NCI-H510A treated with DMSO at 0.1 percent for 48 hours (cell line): Measurements from ENCODE around the gene DVL2.
"Not testable (repeated sequence)": the region's sequence is repeated elsewhere in the genome, so short reads cannot be mapped to it uniquely, and the experiment has no call there.

Source experiments
- DNase-seq: peaks from one replicate; lab custom pipeline; 2025; lab: John Stamatoyannopoulos, UW

DVL2 gene

DNA sequence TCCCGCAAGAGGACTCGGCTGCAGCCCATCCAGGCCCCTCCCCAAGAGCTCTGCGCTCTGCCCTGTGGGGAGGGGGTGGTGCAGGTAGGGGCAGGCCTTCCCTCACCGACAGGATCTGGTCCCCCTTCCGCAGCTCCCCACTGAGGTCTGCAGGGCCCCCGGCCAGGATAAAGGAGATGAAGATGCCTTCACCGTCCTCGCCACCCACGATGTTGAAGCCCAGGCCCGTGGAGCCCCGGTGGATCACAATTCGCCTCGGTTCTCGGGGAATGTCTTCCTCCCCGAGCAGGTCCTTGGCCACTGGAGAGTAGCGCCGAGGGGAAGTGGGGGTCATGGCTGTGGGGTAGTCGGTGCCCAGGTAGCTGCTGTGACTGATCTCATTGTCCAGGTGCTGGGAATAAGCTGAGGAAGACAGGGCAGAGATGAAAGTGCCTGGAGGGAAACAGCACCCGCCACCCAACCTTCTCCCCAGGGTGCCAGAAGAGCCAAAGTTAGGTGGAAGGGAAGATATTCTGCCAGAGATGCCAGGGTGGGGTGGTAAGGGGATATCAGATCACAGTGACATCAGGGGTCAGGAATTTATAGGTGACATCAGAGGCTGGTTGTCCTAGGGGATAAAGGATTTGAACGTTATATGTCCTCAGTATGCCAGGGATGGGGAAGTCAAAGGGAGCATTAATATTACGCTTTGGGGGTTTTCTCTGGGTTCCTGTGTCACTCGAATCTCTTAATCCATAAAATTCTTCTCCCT, 37.5 kb downstream of the DVL2 start:
- no peak for DNase-seq

- no peak for DNase-seq
Observed at GRCh38 chr17:7195971-7196370, 38.3 kb downstream of the DVL2 start.

- DNase-seq: no peak
Observed at GRCh38 chr17:7192271-7192937, 41.9 kb downstream of the DVL2 start.

DNA sequence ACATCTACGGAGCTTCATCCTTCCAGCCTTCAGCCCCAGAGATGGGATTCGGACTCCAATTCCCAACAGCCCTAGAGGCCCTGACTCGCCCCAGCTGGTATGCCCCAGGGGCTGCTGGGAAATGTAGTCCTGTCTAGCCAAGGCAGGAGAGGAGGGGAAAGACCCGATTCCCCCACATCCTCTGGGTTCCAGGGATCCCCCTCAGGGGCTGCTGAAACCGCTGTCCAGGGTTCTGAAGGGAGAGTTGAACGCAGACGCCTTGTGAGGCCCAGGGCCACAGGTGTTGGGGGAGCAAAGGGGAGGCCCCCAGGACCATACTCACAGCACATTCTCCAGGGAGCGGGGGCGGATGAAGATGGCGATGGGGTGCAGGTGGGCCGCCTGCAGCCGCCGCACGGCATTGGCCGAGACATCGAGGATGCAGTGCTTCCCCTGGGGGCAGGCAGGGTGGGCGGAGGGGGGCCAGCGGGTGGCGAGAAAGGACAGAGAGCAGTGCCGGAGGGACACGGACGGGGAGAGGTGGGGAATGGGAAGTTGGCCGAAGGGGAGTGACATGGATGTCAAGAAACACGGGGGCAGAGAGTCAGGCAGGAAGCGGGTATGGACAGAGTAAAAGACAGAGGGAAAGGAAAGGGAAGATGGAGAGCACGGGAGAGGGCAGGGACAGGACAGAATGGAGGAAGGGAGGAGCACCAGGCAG, 42.6 kb downstream of the DVL2 start:
- DNase-seq: no peak

DNA sequence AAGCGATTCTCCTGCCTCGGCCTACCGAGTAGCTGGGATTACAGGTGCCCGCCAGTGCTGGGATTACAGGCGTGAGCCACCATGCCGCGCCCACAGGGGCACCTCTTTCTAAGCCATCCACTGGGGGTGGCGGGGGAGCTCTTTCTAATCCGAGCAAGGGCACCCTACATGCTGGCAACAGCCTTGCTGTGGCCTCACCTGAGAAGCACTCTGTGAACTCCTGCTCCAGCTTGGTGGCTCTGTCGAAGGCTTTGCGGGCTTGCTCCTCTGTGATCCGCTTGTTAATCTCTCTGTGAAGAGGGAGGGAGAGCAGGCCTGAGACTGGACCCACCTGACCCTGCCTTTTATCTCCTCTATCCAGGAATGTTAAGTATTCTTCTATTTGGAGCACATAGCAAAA, 43.2 kb downstream of the DVL2 start:
- DNase-seq: no peak

DNA sequence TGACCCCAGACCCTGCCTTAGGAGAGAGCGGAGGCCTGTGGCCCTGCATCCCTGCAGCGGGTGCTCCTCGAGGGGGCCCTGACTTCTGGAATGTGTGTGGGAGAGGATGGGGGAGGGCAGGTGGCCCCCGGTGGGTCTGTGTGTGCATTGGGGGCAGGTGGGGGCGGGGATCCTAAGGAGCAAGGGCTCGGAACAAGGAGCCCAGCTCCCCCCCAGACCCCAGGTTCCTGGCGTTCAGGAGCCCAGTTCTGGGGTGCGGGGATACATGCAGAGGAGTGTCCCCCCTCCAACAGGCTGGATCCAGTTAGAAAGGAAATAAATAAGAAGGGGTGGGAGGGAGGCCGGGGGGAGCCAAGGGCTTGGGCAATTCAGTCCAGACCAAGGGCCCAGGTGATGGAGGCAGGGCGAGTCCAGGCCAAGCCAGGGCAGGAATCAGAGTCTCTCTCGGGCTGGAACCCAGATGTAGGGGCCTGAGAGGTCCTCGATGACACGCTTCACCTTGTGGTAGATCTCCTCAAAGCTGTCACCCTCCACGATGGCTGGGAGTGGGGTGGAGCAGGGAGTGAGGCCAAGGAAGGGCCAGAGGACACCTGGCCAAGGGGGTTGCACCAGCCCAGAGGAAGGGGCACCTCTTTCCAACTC, 43.9 kb downstream of the DVL2 start:
- no peak for DNase-seq

- DNase-seq: no peak
Observed at GRCh38 chr17:7186241-7186640, 48.1 kb downstream of the DVL2 start.

GRCh38 chr17:7184647-7185046, 49.7 kb downstream of the DVL2 start:
- no peak for DNase-seq

- DNase-seq: peak; percentile 5
Observed at GRCh38 chr17:7184091-7184488, 50.2 kb downstream of the DVL2 start.

GRCh38 chr17:7183433-7184090, 50.8 kb downstream of the DVL2 start:
- DNase-seq: no peak

DNA sequence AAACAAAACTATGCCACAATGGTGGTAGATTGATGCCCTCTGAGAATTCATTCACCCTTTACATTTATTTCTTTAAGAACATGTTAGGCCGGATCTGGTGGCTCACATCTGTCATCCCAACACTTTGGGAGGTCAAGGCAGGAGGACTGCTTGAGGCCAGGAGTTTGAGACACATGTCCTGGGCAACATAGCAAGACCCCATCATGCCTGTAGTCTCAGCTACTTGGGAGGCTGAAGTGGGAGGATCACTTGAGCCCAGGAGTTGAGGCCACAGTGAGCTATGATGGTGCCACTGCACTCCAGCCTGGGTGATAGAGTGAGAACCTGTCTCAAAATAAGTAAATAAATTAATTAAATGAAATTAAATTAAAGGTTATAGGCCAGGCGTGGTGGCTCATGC, 52.2 kb downstream of the DVL2 start:
- not testable (repeated sequence) for DNase-seq

- no peak for DNase-seq
Observed at GRCh38 chr17:7179317-7180254, 54.7 kb downstream of the DVL2 start, which contains the start of gene ASGR1. Gene ASGR1 (minus strand): TSS chr17:7179370. CDS start chr17:7178563, 807 bp downstream.

DNA sequence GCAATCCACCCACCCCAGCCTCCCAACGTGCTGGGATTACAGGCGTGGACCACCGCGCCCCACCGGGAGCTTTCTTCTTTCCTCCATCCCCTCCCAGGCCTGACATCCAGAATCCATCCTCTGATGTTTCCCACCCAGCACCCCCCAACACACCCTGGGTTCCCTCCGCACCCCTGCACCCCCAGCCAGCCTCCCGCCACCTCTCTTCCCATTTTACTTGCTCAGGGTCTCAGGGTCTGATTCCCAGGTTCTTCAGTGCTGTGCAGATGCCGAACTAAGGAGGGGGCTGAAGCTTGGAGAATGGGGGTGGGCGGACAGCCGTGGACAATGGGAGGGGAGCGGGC, 55.4 kb downstream of the DVL2 start:
- DNase-seq: no peak

GRCh38 chr17:7177954-7178477, 56.3 kb downstream of the DVL2 start:
- no peak for DNase-seq

GRCh38 chr17:7177191-7177953, 56.9 kb downstream of the DVL2 start:
- DNase-seq: peak; percentile 49

DNA sequence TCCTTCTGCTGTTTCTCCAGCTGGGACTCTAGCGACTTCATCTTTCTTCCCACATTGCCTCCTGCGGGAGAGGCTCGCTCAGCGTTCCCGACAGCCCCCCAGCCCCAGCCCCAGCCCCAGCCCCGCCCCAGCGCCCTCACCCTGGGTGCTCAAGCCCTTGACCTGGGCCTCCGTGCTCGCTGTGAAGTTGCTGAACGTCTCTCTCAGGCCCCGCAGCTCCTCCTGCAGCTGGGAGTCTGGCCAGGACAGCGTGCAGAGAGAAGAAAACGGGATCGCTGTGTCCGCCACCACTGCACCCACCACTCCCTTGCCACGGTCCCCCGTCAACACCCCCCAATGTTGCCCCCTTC, 57.5 kb downstream of the DVL2 start:
- no peak for DNase-seq

DNA sequence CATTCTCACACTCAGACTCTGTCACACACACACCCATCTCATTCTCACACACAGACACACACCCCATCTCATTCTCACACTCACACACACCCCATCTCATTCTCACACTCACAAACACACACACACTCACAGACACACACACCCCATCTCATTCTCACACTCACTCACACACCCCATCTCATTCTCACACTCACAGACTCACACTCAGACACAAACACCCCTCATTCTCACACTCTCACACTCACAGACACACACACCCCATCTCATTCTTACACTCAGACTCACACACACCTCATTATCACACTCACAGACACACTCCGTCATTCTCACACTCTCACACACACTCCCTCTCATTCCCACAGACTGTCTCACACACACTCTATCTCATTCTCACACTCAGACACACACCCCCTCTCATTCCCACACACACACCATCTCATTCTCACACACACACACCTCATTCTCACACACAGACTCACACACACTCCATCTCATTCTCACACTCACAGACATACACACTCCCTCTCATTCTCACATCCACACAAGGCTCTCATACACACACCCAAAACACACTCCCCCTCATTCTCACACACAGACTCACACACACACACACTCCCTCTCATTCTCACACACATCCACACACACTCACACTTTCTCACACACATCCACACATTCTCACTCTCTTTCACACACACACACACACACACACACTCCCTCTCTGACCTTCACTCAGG, 58.0 kb downstream of the DVL2 start:
- no peak for DNase-seq
